GM19351 (cell line): ENCODE measurements around the gene DKK2.

Source experiments
- ATAC-seq: cut with Tn5 transposase; IDR thresholded peaks from one replicate; pipeline ENCODE4 v1.9.1; 2021; ENCODE audit warnings: mild to moderate bottlenecking, moderate library complexity; ENCODE audit not compliant: unreplicated experiment

DKK2 gene

GRCh38 chr4:107017443-107018343 is 18.4 kb downstream of the DKK2 start:
- no peak for ATAC-seq

GRCh38 chr4:107011312-107011711 is 24.8 kb downstream of the DKK2 start:
- no peak for ATAC-seq

GRCh38 chr4:107009196-107009968 is 26.7 kb downstream of the DKK2 start:
- no peak for ATAC-seq

- ATAC-seq = peak; percentile 47
Measured at GRCh38 chr4:107008115-107008514, 28.0 kb downstream of the DKK2 start.

GRCh38 chr4:107006218-107006617 is 29.9 kb downstream of the DKK2 start:
- ATAC-seq = peak; percentile 76

GRCh38 chr4:106996490-106996889 is 39.6 kb downstream of the DKK2 start:
- ATAC-seq = no peak

- no peak for ATAC-seq
Measured at GRCh38 chr4:106993827-106994226, 42.3 kb downstream of the DKK2 start.

- no peak for ATAC-seq
Measured at GRCh38 chr4:106987311-106987710, 48.8 kb downstream of the DKK2 start.

GRCh38 chr4:106986486-106986885 is 49.6 kb downstream of the DKK2 start:
- ATAC-seq = no peak

- ATAC-seq = no peak
Measured at GRCh38 chr4:106985830-106986229, 50.3 kb downstream of the DKK2 start.

GRCh38 chr4:106982711-106983211 is 53.4 kb downstream of the DKK2 start:
- ATAC-seq = no peak

GRCh38 chr4:106981431-106981830 is 54.7 kb downstream of the DKK2 start:
- no peak for ATAC-seq

GRCh38 chr4:106979476-106979875 is 56.6 kb downstream of the DKK2 start:
- ATAC-seq = no peak

- no peak for ATAC-seq
Measured at GRCh38 chr4:106978046-106978774, 57.9 kb downstream of the DKK2 start.

- no peak for ATAC-seq
Measured at GRCh38 chr4:106971636-106972035, 64.5 kb downstream of the DKK2 start.

- ATAC-seq = no peak
Measured at GRCh38 chr4:106967892-106968291, 68.2 kb downstream of the DKK2 start.

- no peak for ATAC-seq
Measured at GRCh38 chr4:106953036-106953705, 82.9 kb downstream of the DKK2 start.

GRCh38 chr4:106951891-106952290 is 84.2 kb downstream of the DKK2 start:
- ATAC-seq = no peak

- ATAC-seq = no peak
Measured at GRCh38 chr4:106941841-106942240, 94.3 kb downstream of the DKK2 start.

- ATAC-seq = no peak
Measured at GRCh38 chr4:106930522-106930921, 105.6 kb downstream of the DKK2 start.

- ATAC-seq = no peak
Measured at GRCh38 chr4:106929248-106929647, 106.9 kb downstream of the DKK2 start.
